Skeletal muscle tissue (tissue), 4 donors: Measurements from ENCODE around the gene MBNL2. TPM values are rescaled to one million over a fixed set of nuclear protein-coding genes. Genes with fewer than 3 reads are reported as not detected.

Experiments
- H3K27ac ChIP-seq: one replicate; pipeline ENCODE4 v1.7.0; 2013; ENCODE audit warnings: mild to moderate bottlenecking, low read depth, low read length, inconsistent platforms
- H3K27me3 ChIP-seq, 3 donors: one replicate each; pipeline ENCODE4 v1.7.0; 2013; ENCODE audit warnings: low read length in 3 of 3; ENCODE audit not compliant: control insufficient read depth in 3 of 3, insufficient read depth in 3 of 3
- H3K36me3 ChIP-seq, 3 donors: one replicate each; pipeline ENCODE4 v1.7.0; 2013; ENCODE audit warnings: low read length in 3 of 3; ENCODE audit not compliant: control insufficient read depth in 3 of 3, insufficient read depth in 3 of 3
- H3K4me1 ChIP-seq, 3 donors: one replicate each; pipeline ENCODE4 v1.7.0; 2013; ENCODE audit warnings: low read length in 3 of 3, mild to moderate bottlenecking in 3 of 3; ENCODE audit not compliant: control insufficient read depth in 3 of 3, insufficient read depth in 3 of 3
- H3K4me3 ChIP-seq, 3 donors: one replicate each; pipeline ENCODE4 v1.7.0; 2013; ENCODE audit warnings: low read length in 3 of 3
- H3K9ac ChIP-seq, 3 donors: one replicate each; pipeline ENCODE4 v1.7.0; 2013; ENCODE audit warnings: low read length in 3 of 3, mild to moderate bottlenecking in 3 of 3, moderate library complexity in 2 of 3, low read depth in 1 of 3
- H3K9me3 ChIP-seq, 3 donors: one replicate each; pipeline ENCODE4 v1.7.0; 2013; ENCODE audit warnings: low read length in 3 of 3; ENCODE audit not compliant: control insufficient read depth in 3 of 3
- total RNA-seq: library from RNA; depleted of rRNA; stranded (reverse); fragments of >200 nt; gene quantifications from one replicate; pipeline ENCODE4 v1.2.3, GENCODE V29; 2014
- donor health status: Osteomylitis.

The MBNL2 gene
- total RNA-seq, 1 donor from 2014 or later = 30.3 TPM

GRCh38 chr13:97429681-97430081 lies 207.5 kb downstream of the MBNL2 start:
- no peaks in the 10 kb centered on the region for H3K27me3 ChIP-seq
- H3K27ac ChIP-seq = no peak overlapping the region
- H3K4me1 ChIP-seq = peaks cover 4 to 13% (median 12%) of the 10 kb centered on the region in 3 donors
- H3K4me3 ChIP-seq = peak overlapping the region; percentile 42 to 60 (median 56)
- H3K9ac ChIP-seq = peak overlapping the region; percentile 26 to 62 (median 54)
- no peaks in the 10 kb centered on the region for H3K9me3 ChIP-seq
- H3K36me3 ChIP-seq = no peaks in the 10 kb centered on the region

GRCh38 chr13:97430296-97430695 lies 208.2 kb downstream of the MBNL2 start:
- H3K9me3 ChIP-seq = no peaks in the 10 kb centered on the region
- H3K36me3 ChIP-seq = no peaks in the 10 kb centered on the region
- H3K27ac ChIP-seq = no peak overlapping the region
- peaks cover 4 to 16% (median 13%) of the 10 kb centered on the region in 3 donors for H3K4me1 ChIP-seq
- peak overlapping the region in 1 of 3 donors; percentile 26 for H3K9ac ChIP-seq
- no peaks in the 10 kb centered on the region for H3K27me3 ChIP-seq
- no peak overlapping the region for H3K4me3 ChIP-seq

GRCh38 chr13:97431171-97431764 lies 209.1 kb downstream of the MBNL2 start:
- H3K9ac ChIP-seq = peak overlapping the region in 1 of 3 donors; percentile 8
- no peaks in the 10 kb centered on the region for H3K9me3 ChIP-seq
- H3K4me1 ChIP-seq = peaks cover 4 to 23% (median 14%) of the 10 kb centered on the region in 3 donors
- no peak overlapping the region for H3K4me3 ChIP-seq
- peak overlapping the region; percentile 8 for H3K27ac ChIP-seq
- H3K36me3 ChIP-seq = no peaks in the 10 kb centered on the region
- H3K27me3 ChIP-seq = no peaks in the 10 kb centered on the region

GRCh38 chr13:97432232-97432916 lies 210.2 kb downstream of the MBNL2 start:
- H3K27me3 ChIP-seq = no peaks in the 10 kb centered on the region
- H3K4me1 ChIP-seq = peaks cover 6 to 31% (median 20%) of the 10 kb centered on the region in 3 donors
- H3K9ac ChIP-seq = peak overlapping the region; percentile 52 to 83 (median 77)
- no peaks in the 10 kb centered on the region for H3K36me3 ChIP-seq
- H3K4me3 ChIP-seq = peak overlapping the region; percentile 85 to 98 (median 97)
- no peaks in the 10 kb centered on the region for H3K9me3 ChIP-seq
- peak overlapping the region; percentile 54 for H3K27ac ChIP-seq

- H3K9ac ChIP-seq = peak overlapping the region; percentile 96 to 100 (median 99)
- H3K9me3 ChIP-seq = no peaks in the 10 kb centered on the region
- H3K27ac ChIP-seq = peak overlapping the region; percentile 100
- no peaks in the 10 kb centered on the region for H3K27me3 ChIP-seq
- peak overlapping the region; percentile 85 to 98 (median 97) for H3K4me3 ChIP-seq
- peaks cover 6 to 34% (median 20%) of the 10 kb centered on the region in 3 donors for H3K4me1 ChIP-seq
- H3K36me3 ChIP-seq = no peaks in the 10 kb centered on the region
Measured at GRCh38 chr13:97432917-97433726, 211.0 kb downstream of the MBNL2 start.

- peaks cover 9 to 37% (median 25%) of the 10 kb centered on the region in 3 donors for H3K4me1 ChIP-seq
- H3K4me3 ChIP-seq = peak within 1 kb of the TSS; percentile 88 to 98 (median 94)
- peak within 1 kb of the TSS; percentile 100 for H3K27ac ChIP-seq
- H3K9ac ChIP-seq = peak within 1 kb of the TSS; percentile 96 to 100 (median 99)
- no peaks in the 10 kb centered on the region for H3K9me3 ChIP-seq
- no peaks in the 10 kb centered on the region for H3K36me3 ChIP-seq
- no peaks in the 10 kb centered on the region for H3K27me3 ChIP-seq
Measured at GRCh38 chr13:97433727-97434396, 211.7 kb downstream of the MBNL2 start, which contains the start of gene RAP2A. TSS of gene RAP2A (plus strand) at chr13:97434169. CDS start at chr13:97434471, 302 bp downstream.

- peak overlapping the region; percentile 88 to 94 (median 90) for H3K4me3 ChIP-seq
- peaks cover 9 to 35% (median 22%) of the 10 kb centered on the region in 3 donors for H3K4me1 ChIP-seq
- H3K27ac ChIP-seq = peak overlapping the region; percentile 38
- H3K9me3 ChIP-seq = no peaks in the 10 kb centered on the region
- H3K9ac ChIP-seq = peak overlapping the region; percentile 48 to 79 (median 75)
- no peaks in the 10 kb centered on the region for H3K27me3 ChIP-seq
- no peaks in the 10 kb centered on the region for H3K36me3 ChIP-seq
Measured at GRCh38 chr13:97434397-97435201, 212.5 kb downstream of the MBNL2 start.

GRCh38 chr13:97435323-97435722 lies 213.2 kb downstream of the MBNL2 start:
- peaks cover 9 to 32% (median 21%) of the 10 kb centered on the region in 3 donors for H3K4me1 ChIP-seq

GRCh38 chr13:97435794-97436193 lies 213.7 kb downstream of the MBNL2 start:
- Histone ChIP-seq H3K27ac (no peak overlapping the region), H3K4me3 (peak overlapping the region in 2 of 3 donors; percentile 52 to 90), H3K9ac (peak overlapping the region in 1 of 3 donors; percentile 29), H3K36me3 (no peaks in the 10 kb centered on the region), H3K9me3 (no peaks in the 10 kb centered on the region), H3K27me3 (no peaks in the 10 kb centered on the region), H3K4me1 (peaks cover 9 to 32% (median 21%) of the 10 kb centered on the region in 3 donors)

More at GRCh38 chr13:97435323-97435722, 213.2 kb downstream of the MBNL2 start:
- no peaks in the 10 kb centered on the region for H3K9me3 ChIP-seq
- no peak overlapping the region for H3K27ac ChIP-seq
- H3K27me3 ChIP-seq = no peaks in the 10 kb centered on the region
- H3K9ac ChIP-seq = peak overlapping the region; percentile 48 to 79 (median 75)
- H3K36me3 ChIP-seq = no peaks in the 10 kb centered on the region
- H3K4me3 ChIP-seq = peak overlapping the region; percentile 88 to 94 (median 90)
